Measurements from ENCODE around the gene ARID1B. TPM values are rescaled to one million over a fixed set of nuclear protein-coding genes. Genes with fewer than 3 reads are reported as not detected.

The ARID1B gene
- total RNA-seq, 6 experiments from 2014 or later, result 23.2 to 35.3 (median 30.7) TPM

DNA sequence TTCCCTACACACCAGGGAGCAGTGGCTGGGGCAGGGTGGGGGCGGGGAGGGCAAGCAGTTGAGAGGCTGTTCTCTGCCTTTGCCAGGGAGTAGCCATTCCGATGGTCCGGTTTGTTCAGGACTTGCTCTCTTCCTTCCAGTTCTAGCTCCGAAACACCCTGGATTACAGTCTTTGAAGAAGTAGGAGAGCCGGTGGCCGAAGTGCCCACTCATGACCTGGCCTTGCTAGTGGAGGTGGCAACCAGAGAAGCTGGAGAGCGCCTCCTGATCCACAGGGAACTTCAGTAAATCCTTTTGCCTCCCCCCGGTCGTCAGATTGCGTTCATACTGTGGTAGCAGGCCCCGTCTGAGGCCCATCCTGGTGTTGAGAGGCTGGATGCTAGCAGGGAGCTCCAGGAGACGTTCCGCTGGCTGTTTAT, 92.8 kb downstream of the ARID1B start:
- Histone ChIP-seq H3K27me3 (no peaks in the 10 kb centered on the region), H3K9me3 (no peaks in the 10 kb centered on the region), H3K4me1 (no peaks in the 10 kb centered on the region), H3K36me3 (no peaks in the 10 kb centered on the region), H3K27ac (no peak overlapping the region), H3K4me3 (no peak overlapping the region)
- TF ChIP-seq, protein P1, sequence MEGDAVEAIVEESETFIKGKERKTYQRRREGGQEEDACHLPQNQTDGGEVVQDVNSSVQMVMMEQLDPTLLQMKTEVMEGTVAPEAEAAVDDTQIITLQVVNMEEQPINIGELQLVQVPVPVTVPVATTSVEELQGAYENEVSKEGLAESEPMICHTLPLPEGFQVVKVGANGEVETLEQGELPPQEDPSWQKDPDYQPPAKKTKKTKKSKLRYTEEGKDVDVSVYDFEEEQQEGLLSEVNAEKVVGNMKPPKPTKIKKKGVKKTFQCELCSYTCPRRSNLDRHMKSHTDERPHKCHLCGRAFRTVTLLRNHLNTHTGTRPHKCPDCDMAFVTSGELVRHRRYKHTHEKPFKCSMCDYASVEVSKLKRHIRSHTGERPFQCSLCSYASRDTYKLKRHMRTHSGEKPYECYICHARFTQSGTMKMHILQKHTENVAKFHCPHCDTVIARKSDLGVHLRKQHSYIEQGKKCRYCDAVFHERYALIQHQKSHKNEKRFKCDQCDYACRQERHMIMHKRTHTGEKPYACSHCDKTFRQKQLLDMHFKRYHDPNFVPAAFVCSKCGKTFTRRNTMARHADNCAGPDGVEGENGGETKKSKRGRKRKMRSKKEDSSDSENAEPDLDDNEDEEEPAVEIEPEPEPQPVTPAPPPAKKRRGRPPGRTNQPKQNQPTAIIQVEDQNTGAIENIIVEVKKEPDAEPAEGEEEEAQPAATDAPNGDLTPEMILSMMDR (IDR thresholded peaks at IDR 0.05), result no peak
- TF ChIP-seq POLR2A (IDR thresholded peaks at IDR 0.05), result no peak
- intact Hi-C loops (cut with DNase I), result no loop called here
- DNase-seq (no peak), ATAC-seq (no peak)
- WGBS (ENCODE audit: insufficient coverage, low coverage, low lambda C conversion rate, missing lambda C conversion rate), result 97% methylated on average over 6 of the region's 13 CpGs

DNA sequence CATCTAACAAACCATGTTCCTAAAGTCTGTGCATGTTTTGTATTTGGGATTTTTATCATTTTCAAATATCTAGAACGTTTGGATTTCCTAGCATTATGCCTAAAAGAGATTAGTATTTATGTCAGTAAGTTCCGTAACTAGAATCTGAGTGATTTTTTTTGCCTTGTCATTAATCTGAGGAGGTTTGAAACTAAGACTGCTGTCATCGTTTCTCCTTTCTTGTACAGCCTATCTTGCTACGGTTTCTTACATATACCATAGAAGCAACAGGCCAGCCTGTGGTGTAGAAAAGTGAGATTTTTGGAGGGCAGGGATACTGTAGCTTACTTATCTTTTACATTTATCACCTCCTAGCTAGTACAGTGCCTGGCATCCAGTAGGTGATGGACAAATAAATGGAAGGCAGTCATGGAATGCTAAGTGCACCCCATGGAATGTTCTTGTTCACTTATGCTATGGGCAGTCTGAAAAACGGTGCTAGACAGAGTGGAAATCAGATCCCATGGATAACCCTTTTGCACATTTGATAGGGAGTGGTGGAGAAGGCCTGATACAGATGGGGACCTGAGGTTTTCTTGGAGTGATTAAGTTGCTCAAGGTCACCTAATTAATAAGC, 93.9 kb downstream of the ARID1B start:
- no peaks in the 10 kb centered on the region for H3K4me1 ChIP-seq
- WGBS (ENCODE audit: insufficient coverage, low coverage, low lambda C conversion rate, missing lambda C conversion rate), result 58% methylated on average over 5 of the region's 5 CpGs
- no peak for TF ChIP-seq POLR2A (IDR thresholded peaks at IDR 0.05)
- TF ChIP-seq, protein P1 (IDR thresholded peaks at IDR 0.05), result no peak
- peak in 1 of 4 donors; percentile 27 for ATAC-seq
- no peak overlapping the region for H3K4me3 ChIP-seq
- H3K27me3 ChIP-seq, result no peaks in the 10 kb centered on the region
- no peaks in the 10 kb centered on the region for H3K36me3 ChIP-seq
- DNase-seq, result no peak
- no peak overlapping the region for H3K27ac ChIP-seq
- intact Hi-C loops (cut with DNase I), result no loop called here
- no peaks in the 10 kb centered on the region for H3K9me3 ChIP-seq

DNA sequence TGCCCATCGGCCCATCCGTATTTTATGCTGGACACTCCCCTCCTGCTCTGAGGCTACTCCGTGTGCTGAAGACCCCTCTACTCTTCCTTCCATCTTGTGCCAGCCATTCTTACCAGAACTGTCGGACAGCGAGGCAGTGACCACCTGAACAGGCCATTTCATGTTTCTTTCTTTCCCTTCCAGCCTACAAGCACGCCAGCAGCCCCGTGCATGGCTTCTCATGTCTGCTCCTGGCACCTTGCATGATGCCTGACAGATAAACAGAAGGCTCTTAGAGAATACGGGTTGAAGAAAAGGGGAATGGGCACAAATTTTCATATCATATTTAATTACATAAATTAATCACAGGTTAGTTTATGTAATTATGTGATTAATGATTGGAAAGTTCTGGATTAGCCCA, 95.7 kb downstream of the ARID1B start:
- no peaks in the 10 kb centered on the region for H3K27me3 ChIP-seq
- TF ChIP-seq POLR2A (IDR thresholded peaks at IDR 0.05), result no peak
- TF ChIP-seq, protein P1 (IDR thresholded peaks at IDR 0.05), result no peak
- intact Hi-C loops (cut with DNase I), result no loop called here
- no peak overlapping the region for H3K4me3 ChIP-seq
- no peak for DNase-seq
- no peak for ATAC-seq
- H3K4me1 ChIP-seq, result peaks cover 0 to 12% (median 4%) of the 10 kb centered on the region in 4 donors
- H3K27ac ChIP-seq, result no peak overlapping the region
- H3K36me3 ChIP-seq, result no peaks in the 10 kb centered on the region
- WGBS (ENCODE audit: insufficient coverage, low coverage, low lambda C conversion rate, missing lambda C conversion rate), result 93% methylated on average over 8 of the region's 8 CpGs
- H3K9me3 ChIP-seq, result no peaks in the 10 kb centered on the region

- intact Hi-C loops (cut with DNase I), result no loop called here
- H3K4me1 ChIP-seq, result peaks cover 0 to 12% (median 4%) of the 10 kb centered on the region in 4 donors
- no peaks in the 10 kb centered on the region for H3K36me3 ChIP-seq
- 86% methylated on average over 4 of the region's 10 CpGs for WGBS (ENCODE audit: insufficient coverage, low coverage, low lambda C conversion rate, missing lambda C conversion rate)
- H3K27ac ChIP-seq, result no peak overlapping the region
- H3K9me3 ChIP-seq, result no peaks in the 10 kb centered on the region
- no peak for DNase-seq
- H3K4me3 ChIP-seq, result no peak overlapping the region
- TF ChIP-seq, protein P1 (IDR thresholded peaks at IDR 0.05), result no peak
- TF ChIP-seq POLR2A (IDR thresholded peaks at IDR 0.05), result no peak
- ATAC-seq, result peak in 2 of 4 donors; percentile 8 to 49
- H3K27me3 ChIP-seq, result no peaks in the 10 kb centered on the region
Measured at GRCh38 chr6:156873654-156874380, 96.6 kb downstream of the ARID1B start.
